HCT116 (cell line): ENCODE results near the gene NT5C1B. TPM values are rescaled to one million over a fixed set of nuclear protein-coding genes. Genes with fewer than 3 reads are reported as not detected.

Experiments used
- ATAC-seq: fragments of 200-7000 bp; cut with Tn5 transposase; 2 replicates; pipeline ENCODE4 v1.9.1; 2020; ENCODE audit warnings: mild to moderate bottlenecking, moderate library complexity
- BruUV-seq: library from RNA; stranded (reverse); fragments of 400-500 nt; replicated peaks from 2 replicates; lab custom pipeline; 2021; lab: Mats Ljungman, UMichigan
- CTCF ChIA-PET: fragments of 300-600 bp; sonication (Branson Sonifier 250); formaldehyde crosslinking; loops from one replicate; lab custom pipeline; 2021; ENCODE audit warnings: antibody characterized with exemption; lab: Charles Lee
- POLR2A ChIA-PET: fragments of 300-600, 350-600 bp; sonication (Branson Sonifier 250); formaldehyde crosslinking; loops from one replicate; lab custom pipeline; 2021; ENCODE audit warnings: antibody characterized with exemption; lab: Charles Lee
- RAD21 ChIA-PET, 2 experiments: fragments of 300-600 bp; sonication (Branson Sonifier 250); formaldehyde crosslinking; loops; one replicate each; lab custom pipeline; 2023; ENCODE audit warnings: low total read pairs in 2 of 2; ENCODE audit not compliant: uncharacterized antibody in 2 of 2, unreplicated experiment in 2 of 2, low non-redundant PET in 1 of 2; lab: Charles Lee
- DNase-seq: peaks from one replicate; pipeline ENCODE4 v3.0.0-alpha.2; 2010; ENCODE audit warnings: low read depth, low spot score
- H2AFZ ChIP-seq: fragments of 200-600 bp; shearing (Covaris generic), sonication (generic); 2 replicates; pipeline ENCODE4 v1.6.1; 2017; ENCODE audit warnings: low read depth, mixed run types, mixed read lengths, antibody characterized with exemption, low read length; ENCODE audit not compliant: poor library complexity, severe bottlenecking
- H3K27ac ChIP-seq: 2 replicates; pipeline ENCODE4 v1.5.1; 2012; ENCODE audit warnings: low read depth, low read length
- H3K27me3 ChIP-seq: fragments of 200-600 bp; sonication (generic); 2 replicates; pipeline ENCODE4 v1.6.1; 2016; ENCODE audit warnings: mixed run types, low read length, mixed read lengths; ENCODE audit not compliant: insufficient read depth
- H3K36me3 ChIP-seq, 2 experiments: fragments of 200-500 bp in 1 of 2; fragments of 200-600 bp in 1 of 2; sonication (Bioruptor generic) in 1 of 2; sonication (generic) in 1 of 2; 2 replicates each; pipeline versions ENCODE4 v1.5.1 to v1.6.1; 2014 to 2016; ENCODE audit warnings: low read length in 2 of 2, inconsistent platforms in 1 of 2, mixed read lengths in 1 of 2, mixed run types in 1 of 2; ENCODE audit not compliant: insufficient read depth in 2 of 2, control insufficient read depth in 1 of 2
- H3K4me1 ChIP-seq, 2 experiments: fragments of 200-600 bp in 1 of 2; sonication (generic) in 1 of 2; 2 replicates each; pipeline versions ENCODE4 v1.5.1 to v1.6.1; 2012 to 2017; ENCODE audit warnings: low read length in 2 of 2, inconsistent platforms in 1 of 2, mild to moderate bottlenecking in 1 of 2, mixed read lengths in 1 of 2, mixed run types in 1 of 2, moderate library complexity in 1 of 2; ENCODE audit not compliant: insufficient read depth in 2 of 2, control insufficient read depth in 1 of 2
- H3K4me2 ChIP-seq: fragments of 200-600 bp; sonication (generic); 2 replicates; pipeline ENCODE4 v1.6.1; 2017; ENCODE audit warnings: mixed run types, low read length, mixed read lengths
- H3K4me3 ChIP-seq, 2 experiments: fragments of 200-600 bp in 1 of 2; sonication (generic) in 1 of 2; replicated peaks in 1 of 2; 2 replicates each; pipeline ENCODE4 v1.5.1; 2011 to 2016; ENCODE audit warnings: low read length in 2 of 2, control low read depth in 1 of 2, low read depth in 1 of 2, mild to moderate bottlenecking in 1 of 2, mixed read lengths in 1 of 2, mixed run types in 1 of 2
- H3K79me2 ChIP-seq: fragments of 200-600 bp; sonication (generic); 2 replicates; pipeline ENCODE4 v1.6.1; 2017; ENCODE audit warnings: mild to moderate bottlenecking, mixed run types, low read length, moderate library complexity, mixed read lengths; ENCODE audit not compliant: insufficient read depth
- H3K9ac ChIP-seq: fragments of 200-600 bp; sonication (generic); 2 replicates; pipeline ENCODE4 v1.6.1; 2016; ENCODE audit warnings: low read length, mixed read lengths
- H3K9me2 ChIP-seq: fragments of 200-600 bp; sonication (generic), shearing (Covaris generic); 2 replicates; pipeline ENCODE4 v1.6.1; 2017; ENCODE audit warnings: mixed run types, mild to moderate bottlenecking, moderate library complexity; ENCODE audit not compliant: insufficient read depth
- H3K9me3 ChIP-seq, 2 experiments: fragments of 200-500 bp in 1 of 2; fragments of 200-600 bp in 1 of 2; sonication (Bioruptor generic) in 1 of 2; sonication (generic) in 1 of 2; 2 replicates each; pipeline ENCODE4 v1.6.1; 2014 to 2017; ENCODE audit warnings: low read length in 2 of 2, mixed read lengths in 2 of 2, inconsistent platforms in 1 of 2, low read depth in 1 of 2, mild to moderate bottlenecking in 1 of 2, mixed run types in 1 of 2, moderate library complexity in 1 of 2; ENCODE audit not compliant: control insufficient read depth in 1 of 2, insufficient read depth in 1 of 2
- H4K20me1 ChIP-seq: fragments of 200-600 bp; sonication (generic), shearing (Covaris generic); 2 replicates; pipeline ENCODE4 v1.6.1; 2017; ENCODE audit warnings: mixed run types, mild to moderate bottlenecking, moderate library complexity; ENCODE audit not compliant: insufficient read depth
- CEBPB ChIP-seq: IDR thresholded peaks from 2 replicates; pipeline ENCODE4 v1.6.1; 2012; ENCODE audit warnings: low read depth
- EGR1 ChIP-seq: IDR thresholded peaks from 2 replicates; pipeline ENCODE4 v1.6.1; 2012; ENCODE audit warnings: low read depth
- ELF1 ChIP-seq: IDR thresholded peaks from 2 replicates; pipeline ENCODE4 v1.6.1; 2012; ENCODE audit warnings: low read depth, borderline replicate concordance
- EZH2phosphoT487 ChIP-seq: fragments of 200-600 bp; IDR thresholded peaks from 2 replicates; pipeline ENCODE4 v1.6.1; 2018; ENCODE audit warnings: antibody characterized with exemption, borderline replicate concordance
- FOSL1 ChIP-seq: IDR thresholded peaks from 2 replicates; pipeline ENCODE4 v1.6.1; 2012; ENCODE audit warnings: low read depth
- RAD21 ChIP-seq: IDR thresholded peaks from 2 replicates; pipeline ENCODE4 v1.6.1; 2012; ENCODE audit warnings: low read depth, mild to moderate bottlenecking
- SP1 ChIP-seq: IDR thresholded peaks from 2 replicates; pipeline ENCODE4 v1.6.1; 2012; ENCODE audit warnings: low read depth
- SRF ChIP-seq: IDR thresholded peaks from 2 replicates; pipeline ENCODE4 v1.6.1; 2012; ENCODE audit warnings: low read depth
- TCF7L2 ChIP-seq: IDR thresholded peaks from 2 replicates; pipeline ENCODE4 v1.7.0; 2011; ENCODE audit warnings: borderline replicate concordance, inconsistent platforms; ENCODE audit not compliant: insufficient read depth, insufficient read length; ENCODE audit errors: extremely low read depth
- YY1 ChIP-seq: IDR thresholded peaks from 2 replicates; pipeline ENCODE4 v1.6.1; 2011; ENCODE audit warnings: low read length, low read depth, moderate library complexity, mild to moderate bottlenecking; ENCODE audit not compliant: insufficient replicate concordance; ENCODE audit errors: extremely low read depth
- ZNF274 ChIP-seq: fragments of 200-500 bp; sonication (Bioruptor generic); IDR thresholded peaks from 2 replicates; pipeline ENCODE4 v1.6.1; 2014; ENCODE audit warnings: mild to moderate bottlenecking, low read depth, low read length, inconsistent platforms
- intact Hi-C: fragments of 100-400 bp; cut with micrococcal nuclease; formaldehyde crosslinking; loops from 2 replicates; pipeline ENCODE4 v1.10.0; 2022
- total RNA-seq: library from RNA; stranded (reverse); gene quantifications from one replicate; pipeline ENCODE4 v1.2.1, GENCODE V29; 2021; ENCODE audit not compliant: unreplicated experiment
- TF ChIP-seq, protein P1 (sequence below), 3 experiments: fragments of 200-600 bp in 1 of 3; sonication (generic) in 1 of 3; IDR thresholded peaks in 2 of 3; conservative IDR thresholded peaks in 1 of 3; 2 replicates each; pipeline ENCODE4 v1.5.1; 2012 to 2017; ENCODE audit warnings: low read depth in 2 of 3, low read length in 2 of 3, antibody characterized with exemption in 1 of 3, borderline replicate concordance in 1 of 3, control low read depth in 1 of 3, mild to moderate bottlenecking in 1 of 3, mixed read lengths in 1 of 3, mixed run types in 1 of 3, moderate library complexity in 1 of 3; ENCODE audit not compliant: insufficient read depth in 1 of 3
- TF ChIP-seq, protein P2 (sequence below): IDR thresholded peaks from 2 replicates; pipeline ENCODE4 v1.6.1; 2011; ENCODE audit warnings: mild to moderate bottlenecking, low read length, moderate library complexity; ENCODE audit not compliant: insufficient replicate concordance; ENCODE audit errors: extremely low read depth

NT5C1B gene
- total RNA-seq, 1 experiment from 2014 or later, result not detected

DNA sequence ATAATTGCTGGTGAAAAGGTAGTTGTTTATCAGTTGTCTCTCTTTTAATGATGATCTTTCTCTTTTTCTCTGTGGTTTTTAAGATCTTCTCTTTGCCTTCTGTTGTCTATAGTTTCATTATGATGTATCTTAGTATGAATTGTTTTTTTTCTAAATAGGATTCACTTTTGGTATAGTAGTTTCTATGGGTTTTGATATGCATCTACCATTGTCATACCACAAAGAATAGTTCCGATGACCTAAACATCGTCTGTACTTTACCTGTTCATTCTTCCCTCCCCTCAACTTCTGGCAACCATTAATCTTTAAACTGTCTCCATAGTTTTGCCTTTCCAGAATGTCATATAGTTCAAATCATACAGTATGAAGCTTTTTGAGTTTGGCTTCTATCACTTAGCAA lies 48.5 kb downstream of the NT5C1B start (continued):
- TF ChIP-seq TCF7L2 (no peak), FOSL1 (no peak), YY1 (no peak), SRF (no peak), ZNF274 (no peak), EGR1 (no peak), EZH2phosphoT487 (no peak), SP1 (no peak)

- Histone ChIP-seq H3K9me3 (no peaks in the 10 kb centered on the region), H4K20me1 (no peaks in the 10 kb centered on the region), H2AFZ (no peak overlapping the region), H3K4me1 (no peaks in the 10 kb centered on the region), H3K4me2 (no peak overlapping the region), H3K27ac (no peak overlapping the region), H3K36me3 (no peaks in the 10 kb centered on the region), H3K9ac (no peak overlapping the region), H3K4me3 (no peak overlapping the region), H3K27me3 (no peaks in the 10 kb centered on the region), H3K9me2 (no peaks in the 10 kb centered on the region), H3K79me2 (no peaks in the 10 kb centered on the region)
- no peak for ATAC-seq
- POLR2A ChIA-PET, result no interaction called here
- CTCF ChIA-PET, result no interaction called here
- BruUV-seq, result no TSS peak
- RAD21 ChIA-PET, result no interaction called here
- TF ChIP-seq, protein P1, sequence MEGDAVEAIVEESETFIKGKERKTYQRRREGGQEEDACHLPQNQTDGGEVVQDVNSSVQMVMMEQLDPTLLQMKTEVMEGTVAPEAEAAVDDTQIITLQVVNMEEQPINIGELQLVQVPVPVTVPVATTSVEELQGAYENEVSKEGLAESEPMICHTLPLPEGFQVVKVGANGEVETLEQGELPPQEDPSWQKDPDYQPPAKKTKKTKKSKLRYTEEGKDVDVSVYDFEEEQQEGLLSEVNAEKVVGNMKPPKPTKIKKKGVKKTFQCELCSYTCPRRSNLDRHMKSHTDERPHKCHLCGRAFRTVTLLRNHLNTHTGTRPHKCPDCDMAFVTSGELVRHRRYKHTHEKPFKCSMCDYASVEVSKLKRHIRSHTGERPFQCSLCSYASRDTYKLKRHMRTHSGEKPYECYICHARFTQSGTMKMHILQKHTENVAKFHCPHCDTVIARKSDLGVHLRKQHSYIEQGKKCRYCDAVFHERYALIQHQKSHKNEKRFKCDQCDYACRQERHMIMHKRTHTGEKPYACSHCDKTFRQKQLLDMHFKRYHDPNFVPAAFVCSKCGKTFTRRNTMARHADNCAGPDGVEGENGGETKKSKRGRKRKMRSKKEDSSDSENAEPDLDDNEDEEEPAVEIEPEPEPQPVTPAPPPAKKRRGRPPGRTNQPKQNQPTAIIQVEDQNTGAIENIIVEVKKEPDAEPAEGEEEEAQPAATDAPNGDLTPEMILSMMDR (IDR thresholded peaks at IDR 0.05 in 2 of 3, conservative IDR thresholded peaks at IDR 0.05 in 1 of 3; ENCODE audit: borderline replicate concordance in 1 of 3, insufficient read depth in 1 of 3, low read depth in 2 of 3, low read length in 2 of 3), result no peak
- no peak for TF ChIP-seq ELF1
- no peak for TF ChIP-seq ZNF274
- no peak for TF ChIP-seq YY1
- TF ChIP-seq, protein P2, sequence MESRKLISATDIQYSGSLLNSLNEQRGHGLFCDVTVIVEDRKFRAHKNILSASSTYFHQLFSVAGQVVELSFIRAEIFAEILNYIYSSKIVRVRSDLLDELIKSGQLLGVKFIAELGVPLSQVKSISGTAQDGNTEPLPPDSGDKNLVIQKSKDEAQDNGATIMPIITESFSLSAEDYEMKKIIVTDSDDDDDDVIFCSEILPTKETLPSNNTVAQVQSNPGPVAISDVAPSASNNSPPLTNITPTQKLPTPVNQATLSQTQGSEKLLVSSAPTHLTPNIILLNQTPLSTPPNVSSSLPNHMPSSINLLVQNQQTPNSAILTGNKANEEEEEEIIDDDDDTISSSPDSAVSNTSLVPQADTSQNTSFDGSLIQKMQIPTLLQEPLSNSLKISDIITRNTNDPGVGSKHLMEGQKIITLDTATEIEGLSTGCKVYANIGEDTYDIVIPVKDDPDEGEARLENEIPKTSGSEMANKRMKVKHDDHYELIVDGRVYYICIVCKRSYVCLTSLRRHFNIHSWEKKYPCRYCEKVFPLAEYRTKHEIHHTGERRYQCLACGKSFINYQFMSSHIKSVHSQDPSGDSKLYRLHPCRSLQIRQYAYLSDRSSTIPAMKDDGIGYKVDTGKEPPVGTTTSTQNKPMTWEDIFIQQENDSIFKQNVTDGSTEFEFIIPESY, result no peak
- TF ChIP-seq CEBPB, result no peak
- no peak for TF ChIP-seq TCF7L2
- no peak for TF ChIP-seq RAD21
- no peak for DNase-seq
- intact Hi-C loops, result no loop called here
Observed at GRCh38 chr2:18536697-18537096, 52.7 kb downstream of the NT5C1B start.
